ENCODE data around the gene KCTD11. TPM values are rescaled to one million over a fixed set of nuclear protein-coding genes. Genes with fewer than 3 reads are reported as not detected.

KCTD11 gene
- total RNA-seq, 1 experiment from 2014 or later, result 5.1 TPM

DNA sequence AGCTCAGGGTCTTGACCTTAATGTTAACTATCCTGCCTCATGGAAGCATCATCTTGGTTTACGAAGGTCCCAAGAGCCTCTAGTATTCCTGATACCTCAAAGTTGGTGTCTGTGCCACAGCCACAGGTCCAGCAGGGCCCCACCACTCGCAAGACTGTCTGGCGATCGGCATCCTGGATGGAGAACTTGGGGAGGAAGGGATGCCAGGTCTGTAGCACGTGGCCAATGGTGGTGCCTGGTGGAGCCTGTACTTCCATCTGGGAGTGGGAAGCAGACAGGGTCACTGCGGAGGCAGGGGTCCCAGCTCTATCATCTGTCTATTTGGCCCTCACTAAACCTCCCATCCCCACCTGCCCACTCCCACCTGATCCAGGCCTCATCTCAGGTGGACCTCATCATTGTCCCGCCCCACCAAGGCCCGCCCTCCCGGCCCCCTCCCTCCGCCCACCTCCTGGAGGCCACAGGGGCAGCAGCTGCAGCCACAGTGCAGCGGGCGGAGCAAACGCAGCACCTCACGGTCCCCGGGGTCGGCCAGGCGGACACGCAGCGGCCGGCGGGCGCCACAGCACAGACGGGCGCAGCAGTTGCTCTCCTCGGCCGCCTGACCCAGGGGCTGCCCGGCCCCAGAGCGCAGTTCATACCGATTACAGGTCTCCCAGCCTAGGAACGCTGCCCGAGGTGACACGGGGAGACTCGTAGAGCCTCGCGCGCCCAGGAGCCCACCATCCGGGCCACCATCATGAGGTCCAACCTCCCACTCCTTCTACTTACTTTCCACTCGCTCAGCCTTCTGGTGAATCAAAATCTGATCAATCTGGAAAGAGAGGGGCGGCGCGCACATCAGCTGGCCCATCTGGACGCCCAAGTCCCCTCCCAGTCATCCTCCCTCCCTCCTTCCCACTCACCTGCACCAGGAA, 41.0 kb downstream of the KCTD11 start:
- CTCF ChIA-PET, result no interaction called here
- no peaks in the 10 kb centered on the region for H3K36me3 Mint-ChIP-seq (ENCODE audit: insufficient read depth, unreplicated experiment)
- no peak for DNase-seq
- TF ChIP-seq, protein P1, sequence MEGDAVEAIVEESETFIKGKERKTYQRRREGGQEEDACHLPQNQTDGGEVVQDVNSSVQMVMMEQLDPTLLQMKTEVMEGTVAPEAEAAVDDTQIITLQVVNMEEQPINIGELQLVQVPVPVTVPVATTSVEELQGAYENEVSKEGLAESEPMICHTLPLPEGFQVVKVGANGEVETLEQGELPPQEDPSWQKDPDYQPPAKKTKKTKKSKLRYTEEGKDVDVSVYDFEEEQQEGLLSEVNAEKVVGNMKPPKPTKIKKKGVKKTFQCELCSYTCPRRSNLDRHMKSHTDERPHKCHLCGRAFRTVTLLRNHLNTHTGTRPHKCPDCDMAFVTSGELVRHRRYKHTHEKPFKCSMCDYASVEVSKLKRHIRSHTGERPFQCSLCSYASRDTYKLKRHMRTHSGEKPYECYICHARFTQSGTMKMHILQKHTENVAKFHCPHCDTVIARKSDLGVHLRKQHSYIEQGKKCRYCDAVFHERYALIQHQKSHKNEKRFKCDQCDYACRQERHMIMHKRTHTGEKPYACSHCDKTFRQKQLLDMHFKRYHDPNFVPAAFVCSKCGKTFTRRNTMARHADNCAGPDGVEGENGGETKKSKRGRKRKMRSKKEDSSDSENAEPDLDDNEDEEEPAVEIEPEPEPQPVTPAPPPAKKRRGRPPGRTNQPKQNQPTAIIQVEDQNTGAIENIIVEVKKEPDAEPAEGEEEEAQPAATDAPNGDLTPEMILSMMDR (IDR thresholded peaks at IDR 0.05; ENCODE audit: insufficient read depth in 1 of 2, low read depth in 1 of 2, low read length in 1 of 2, severe bottlenecking in 1 of 2, unreplicated experiment in 1 of 2), result no peak
- H3K36me3 ChIP-seq (ENCODE audit: control insufficient read depth, insufficient read depth, low read length), result no peaks in the 10 kb centered on the region
- POLR2A ChIA-PET, result no interaction called here
- intact Hi-C loops (cut with micrococcal nuclease; ENCODE audit: unreplicated experiment), result no loop called here
- no peaks in the 10 kb centered on the region for H3K4me1 Mint-ChIP-seq (ENCODE audit: low read depth, unreplicated experiment)
- H3K27ac Mint-ChIP-seq (ENCODE audit: unreplicated experiment), result no peak overlapping the region
- no TSS peak for BruUV-seq (replicated peaks)
- H3K27me3 ChIP-seq (replicated peaks; ENCODE audit: control insufficient read depth, insufficient read depth, low read length), result no peaks in the 10 kb centered on the region
- H3K4me3 ChIP-seq (ENCODE audit: low read depth, low read length), result peak overlapping the region; percentile 60
- H3K4me1 ChIP-seq, result peaks cover 3% of the 10 kb centered on the region; the same call in 1 of the 2 replicates
- peak overlapping the region; percentile 76 for H3K4me3 Mint-ChIP-seq (ENCODE audit: unreplicated experiment)
- H3K9me3 Mint-ChIP-seq (ENCODE audit: unreplicated experiment), result no peaks in the 10 kb centered on the region
- no peaks in the 10 kb centered on the region for H3K27me3 Mint-ChIP-seq (ENCODE audit: insufficient read depth, unreplicated experiment)
- no peaks in the 10 kb centered on the region for H3K9me3 ChIP-seq

DNA sequence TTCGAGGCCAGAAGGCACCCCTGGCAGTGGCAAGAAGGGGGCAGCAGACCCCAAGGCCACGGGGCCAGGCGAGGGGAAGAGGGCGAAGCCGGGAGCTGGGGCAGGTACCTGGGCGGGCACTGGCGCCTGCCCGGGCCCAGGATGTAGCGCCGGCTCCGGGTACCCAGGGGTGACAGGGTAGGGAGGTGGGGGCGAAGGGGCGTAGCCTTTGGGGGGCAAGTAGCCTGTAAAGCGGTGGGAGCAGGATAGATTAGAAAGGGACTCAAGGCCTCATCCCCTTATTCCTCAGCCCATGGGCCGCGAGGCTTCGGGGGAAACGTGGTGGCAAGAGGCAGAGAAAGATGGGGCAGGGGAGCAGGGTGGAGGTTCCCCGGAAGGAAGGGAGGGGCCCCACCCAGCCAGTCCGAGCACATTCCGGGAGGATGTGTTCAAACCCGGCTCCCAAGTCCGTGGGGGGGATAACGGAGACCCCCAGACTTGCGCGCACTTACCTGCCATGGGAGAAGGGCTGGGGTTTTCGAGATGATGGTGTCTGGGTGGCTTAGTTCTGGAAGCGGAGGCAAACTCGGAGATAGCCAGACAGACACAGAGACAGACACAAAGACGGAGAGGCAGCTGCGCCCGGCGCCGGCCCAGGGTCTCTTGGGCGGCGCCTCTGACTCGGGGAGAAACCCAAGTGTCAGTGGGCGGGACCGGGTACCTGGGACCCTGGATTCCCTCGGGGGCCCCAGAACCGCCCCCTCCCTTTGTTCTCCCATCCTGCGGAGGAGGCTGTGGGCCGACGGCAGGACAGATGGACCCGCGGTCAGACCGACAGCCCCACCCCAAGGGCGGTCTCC, 41.9 kb downstream of the KCTD11 start:
- intact Hi-C loops (cut with micrococcal nuclease; ENCODE audit: unreplicated experiment), result no loop called here
- no peaks in the 10 kb centered on the region for H3K27me3 ChIP-seq (replicated peaks; ENCODE audit: control insufficient read depth, insufficient read depth, low read length)
- peak overlapping the region; percentile 76 for H3K4me3 Mint-ChIP-seq (ENCODE audit: unreplicated experiment)
- no peaks in the 10 kb centered on the region for H3K27me3 Mint-ChIP-seq (ENCODE audit: insufficient read depth, unreplicated experiment)
- TF ChIP-seq, protein P1 (IDR thresholded peaks at IDR 0.05; ENCODE audit: insufficient read depth in 1 of 2, low read depth in 1 of 2, low read length in 1 of 2, severe bottlenecking in 1 of 2, unreplicated experiment in 1 of 2), result no peak
- H3K9me3 ChIP-seq, result no peaks in the 10 kb centered on the region
- ChIA-PET CTCF (interaction anchor here (1.0 kb wide), 1 partner anchor 10 kb away, joined by 6 read pairs; the partner anchor contains the start of gene TMEM256), POLR2A (interaction anchor here (0.6 to 1.4 kb wide), 3 partner anchors 10 to 130 kb away, joined by 3 to 14 read pairs (median 5); partner anchors contain the start of gene TMEM256)
- H3K4me1 Mint-ChIP-seq (ENCODE audit: low read depth, unreplicated experiment), result no peaks in the 10 kb centered on the region
- TSS peak; percentile 38 for BruUV-seq (replicated peaks)
- peaks cover 3% of the 10 kb centered on the region; the same call in 1 of the 2 replicates for H3K4me1 ChIP-seq
- H3K4me3 ChIP-seq (ENCODE audit: low read depth, low read length), result peak overlapping the region; percentile 60
- no peaks in the 10 kb centered on the region for H3K36me3 ChIP-seq (ENCODE audit: control insufficient read depth, insufficient read depth, low read length)
- H3K9me3 Mint-ChIP-seq (ENCODE audit: unreplicated experiment), result no peaks in the 10 kb centered on the region
- no peaks in the 10 kb centered on the region for H3K36me3 Mint-ChIP-seq (ENCODE audit: insufficient read depth, unreplicated experiment)
- DNase-seq, result peak; percentile 47 to 55
- no peak overlapping the region for H3K27ac Mint-ChIP-seq (ENCODE audit: unreplicated experiment)

Data from Caco-2 (cell line).